ENCODE measurements around the gene OPCML.

OPCML gene

DNA sequence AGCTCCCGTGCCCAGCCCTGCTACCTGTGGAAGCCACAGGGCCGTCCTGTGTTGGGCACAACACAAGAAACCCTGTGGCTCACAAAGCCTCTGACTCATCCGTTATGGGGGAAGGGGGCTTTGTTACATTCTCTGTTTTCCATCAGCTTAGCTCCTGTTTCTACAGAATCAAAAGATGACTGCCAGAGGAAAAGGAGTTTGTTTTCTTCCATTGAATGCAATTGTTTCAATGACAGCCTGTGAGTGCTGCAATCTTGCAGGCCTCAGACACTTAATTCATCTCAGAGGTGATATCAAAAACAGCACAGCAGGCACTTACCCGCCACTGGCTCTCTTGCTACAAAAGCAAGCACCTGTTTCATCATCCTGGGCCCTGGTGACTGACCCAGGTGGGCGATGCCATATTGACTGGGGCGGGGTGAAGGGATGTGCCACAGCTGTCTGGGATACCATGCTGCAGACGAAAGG lies 194.3 kb downstream of the OPCML start:
- H3K4me1 ChIP-seq (ENCODE audit: control insufficient read depth, insufficient read depth, low read length), result no peaks in the 10 kb centered on the region
- H3K27ac ChIP-seq (ENCODE audit: low read length), result no peak overlapping the region
- no peak overlapping the region for H3K9ac ChIP-seq (ENCODE audit: low read length in 2 of 2)
- H3K9me3 ChIP-seq (ENCODE audit: control insufficient read depth in 2 of 2, low read length in 2 of 2), result peaks cover 2 to 5% of the 10 kb centered on the region in 2 donors
- no peaks in the 10 kb centered on the region for H3K36me3 ChIP-seq (ENCODE audit: control insufficient read depth in 2 of 2, insufficient read depth in 2 of 2, low read length in 2 of 2)
- H3K27me3 ChIP-seq (ENCODE audit: control insufficient read depth in 1 of 2, insufficient read depth in 2 of 2, low read length in 2 of 2), result no peaks in the 10 kb centered on the region
- no peak overlapping the region for H3K4me3 ChIP-seq (ENCODE audit: low read length in 2 of 2)

GRCh38 chr11:133337193-133337592 lies 195.1 kb downstream of the OPCML start:
- H3K9me3 ChIP-seq (ENCODE audit: control insufficient read depth in 2 of 2, low read length in 2 of 2), result peaks cover 2 to 5% of the 10 kb centered on the region in 2 donors
- H3K27me3 ChIP-seq (ENCODE audit: control insufficient read depth in 1 of 2, insufficient read depth in 2 of 2, low read length in 2 of 2), result no peaks in the 10 kb centered on the region
- H3K36me3 ChIP-seq (ENCODE audit: control insufficient read depth in 2 of 2, insufficient read depth in 2 of 2, low read length in 2 of 2), result no peaks in the 10 kb centered on the region
- no peaks in the 10 kb centered on the region for H3K4me1 ChIP-seq (ENCODE audit: control insufficient read depth, insufficient read depth, low read length)
- H3K4me3 ChIP-seq (ENCODE audit: low read length in 2 of 2), result no peak overlapping the region
- no peak overlapping the region for H3K9ac ChIP-seq (ENCODE audit: low read length in 2 of 2)
- no peak overlapping the region for H3K27ac ChIP-seq (ENCODE audit: low read length)

DNA sequence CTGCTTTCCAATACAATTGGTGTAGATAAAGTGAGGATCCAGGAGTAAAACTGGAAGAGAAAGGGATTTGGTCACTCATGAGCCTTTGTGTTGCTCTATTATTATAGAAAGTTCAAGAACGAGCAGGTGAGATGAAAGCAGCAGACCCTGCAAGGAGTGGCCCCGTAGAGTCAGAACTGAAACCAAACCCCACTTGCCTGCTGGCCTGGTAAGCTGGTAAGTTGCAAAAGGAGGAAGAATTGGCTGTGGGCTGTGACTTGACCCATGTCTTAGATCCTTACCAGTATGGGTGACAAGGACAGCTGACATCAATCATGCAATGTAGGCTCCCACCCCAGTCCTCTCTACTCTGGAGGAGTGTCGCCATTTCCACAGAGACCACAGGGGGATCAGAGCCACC lies 201.3 kb downstream of the OPCML start:
- no peaks in the 10 kb centered on the region for H3K4me1 ChIP-seq (ENCODE audit: control insufficient read depth, insufficient read depth, low read length)

GRCh38 chr11:133326849-133327248 lies 205.5 kb downstream of the OPCML start:
- Histone ChIP-seq H3K9me3 (ENCODE audit: control insufficient read depth in 2 of 2, low read length in 2 of 2) (no peaks in the 10 kb centered on the region), H3K36me3 (ENCODE audit: control insufficient read depth in 2 of 2, insufficient read depth in 2 of 2, low read length in 2 of 2) (no peaks in the 10 kb centered on the region), H3K27me3 (ENCODE audit: control insufficient read depth in 1 of 2, insufficient read depth in 2 of 2, low read length in 2 of 2) (peaks cover 2 to 4% of the 10 kb centered on the region in 2 donors), H3K4me3 (ENCODE audit: low read length in 2 of 2) (no peak overlapping the region), H3K27ac (ENCODE audit: low read length) (no peak overlapping the region), H3K4me1 (ENCODE audit: control insufficient read depth, insufficient read depth, low read length) (no peaks in the 10 kb centered on the region), H3K9ac (ENCODE audit: low read length in 2 of 2) (no peak overlapping the region)

More for the DNA sequence above, 201.3 kb downstream of the OPCML start:
- H3K9ac ChIP-seq (ENCODE audit: low read length in 2 of 2), result no peak overlapping the region
- peaks cover 0 to 3% of the 10 kb centered on the region in 2 donors for H3K9me3 ChIP-seq (ENCODE audit: control insufficient read depth in 2 of 2, low read length in 2 of 2)
- no peaks in the 10 kb centered on the region for H3K36me3 ChIP-seq (ENCODE audit: control insufficient read depth in 2 of 2, insufficient read depth in 2 of 2, low read length in 2 of 2)
- H3K27me3 ChIP-seq (ENCODE audit: control insufficient read depth in 1 of 2, insufficient read depth in 2 of 2, low read length in 2 of 2), result no peaks in the 10 kb centered on the region
- H3K27ac ChIP-seq (ENCODE audit: low read length), result no peak overlapping the region
- H3K4me3 ChIP-seq (ENCODE audit: low read length in 2 of 2), result no peak overlapping the region

GRCh38 chr11:133326332-133326731 lies 206.0 kb downstream of the OPCML start:
- Histone ChIP-seq H3K9ac (ENCODE audit: low read length in 2 of 2) (no peak overlapping the region), H3K27ac (ENCODE audit: low read length) (no peak overlapping the region), H3K36me3 (ENCODE audit: control insufficient read depth in 2 of 2, insufficient read depth in 2 of 2, low read length in 2 of 2) (no peaks in the 10 kb centered on the region), H3K27me3 (ENCODE audit: control insufficient read depth in 1 of 2, insufficient read depth in 2 of 2, low read length in 2 of 2) (peaks cover 2 to 4% of the 10 kb centered on the region in 2 donors), H3K4me3 (ENCODE audit: low read length in 2 of 2) (no peak overlapping the region), H3K9me3 (ENCODE audit: control insufficient read depth in 2 of 2, low read length in 2 of 2) (no peaks in the 10 kb centered on the region), H3K4me1 (ENCODE audit: control insufficient read depth, insufficient read depth, low read length) (no peaks in the 10 kb centered on the region)

DNA sequence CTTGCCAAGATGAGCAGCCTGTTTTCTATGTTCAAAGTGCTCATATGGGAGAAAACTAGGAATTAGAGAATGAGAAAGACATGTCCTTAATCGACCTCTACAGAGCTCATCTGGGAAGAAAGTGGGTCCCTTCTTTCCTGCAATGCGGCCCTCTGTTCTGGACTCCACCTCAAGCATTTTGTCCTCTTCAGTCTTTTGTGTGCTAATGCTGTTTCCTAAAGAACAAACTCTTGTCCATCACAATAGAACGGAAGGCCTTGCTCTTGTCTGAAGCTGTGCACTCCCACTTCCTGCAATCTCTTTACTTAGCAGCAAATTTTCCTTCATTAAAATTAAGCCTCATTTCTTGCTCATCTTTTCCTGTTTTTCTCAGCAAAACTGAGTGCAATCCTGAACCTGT lies 206.6 kb downstream of the OPCML start:
- H3K36me3 ChIP-seq (ENCODE audit: control insufficient read depth in 2 of 2, insufficient read depth in 2 of 2, low read length in 2 of 2), result no peaks in the 10 kb centered on the region
- no peaks in the 10 kb centered on the region for H3K9me3 ChIP-seq (ENCODE audit: control insufficient read depth in 2 of 2, low read length in 2 of 2)
- H3K27ac ChIP-seq (ENCODE audit: low read length), result no peak overlapping the region
- peaks cover 2 to 4% of the 10 kb centered on the region in 2 donors for H3K27me3 ChIP-seq (ENCODE audit: control insufficient read depth in 1 of 2, insufficient read depth in 2 of 2, low read length in 2 of 2)
- H3K4me3 ChIP-seq (ENCODE audit: low read length in 2 of 2), result no peak overlapping the region
- H3K4me1 ChIP-seq (ENCODE audit: control insufficient read depth, insufficient read depth, low read length), result no peaks in the 10 kb centered on the region
- no peak overlapping the region for H3K9ac ChIP-seq (ENCODE audit: low read length in 2 of 2)

DNA sequence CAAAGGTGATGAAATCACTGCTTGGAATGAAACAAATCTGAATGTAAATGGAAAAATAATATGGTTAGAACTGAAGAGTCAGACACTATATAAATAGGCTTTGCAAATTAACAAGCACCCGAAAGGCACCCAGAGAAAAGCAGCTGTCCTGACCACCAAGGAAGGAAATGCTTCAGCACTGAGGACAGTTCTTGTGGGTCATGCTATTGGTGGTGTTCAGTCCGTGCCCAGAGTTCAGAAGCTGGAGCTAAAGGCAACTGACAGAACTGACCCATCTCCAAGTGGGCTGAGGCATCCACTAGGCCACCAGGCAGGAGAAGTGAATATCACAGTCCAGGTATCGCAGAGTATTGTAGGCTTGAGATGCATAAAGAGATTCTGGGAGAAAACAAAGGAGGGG lies 208.9 kb downstream of the OPCML start:
- no peak overlapping the region for H3K9ac ChIP-seq (ENCODE audit: low read length in 2 of 2)
- no peak overlapping the region for H3K4me3 ChIP-seq (ENCODE audit: low read length in 2 of 2)
- H3K36me3 ChIP-seq (ENCODE audit: control insufficient read depth in 2 of 2, insufficient read depth in 2 of 2, low read length in 2 of 2), result no peaks in the 10 kb centered on the region
- peaks cover 2 to 4% of the 10 kb centered on the region in 2 donors for H3K27me3 ChIP-seq (ENCODE audit: control insufficient read depth in 1 of 2, insufficient read depth in 2 of 2, low read length in 2 of 2)
- no peaks in the 10 kb centered on the region for H3K9me3 ChIP-seq (ENCODE audit: control insufficient read depth in 2 of 2, low read length in 2 of 2)
- no peak overlapping the region for H3K27ac ChIP-seq (ENCODE audit: low read length)
- no peaks in the 10 kb centered on the region for H3K4me1 ChIP-seq (ENCODE audit: control insufficient read depth, insufficient read depth, low read length)

- Histone ChIP-seq H3K9me3 (ENCODE audit: control insufficient read depth in 2 of 2, low read length in 2 of 2) (no peaks in the 10 kb centered on the region), H3K36me3 (ENCODE audit: control insufficient read depth in 2 of 2, insufficient read depth in 2 of 2, low read length in 2 of 2) (no peaks in the 10 kb centered on the region), H3K27ac (ENCODE audit: low read length) (no peak overlapping the region), H3K4me1 (ENCODE audit: control insufficient read depth, insufficient read depth, low read length) (no peaks in the 10 kb centered on the region), H3K27me3 (ENCODE audit: control insufficient read depth in 1 of 2, insufficient read depth in 2 of 2, low read length in 2 of 2) (peaks cover 0 to 4% of the 10 kb centered on the region in 2 donors), H3K9ac (ENCODE audit: low read length in 2 of 2) (no peak overlapping the region), H3K4me3 (ENCODE audit: low read length in 2 of 2) (no peak overlapping the region)
Measured at GRCh38 chr11:133318221-133318620, 214.1 kb downstream of the OPCML start.

GRCh38 chr11:133311230-133311629 lies 221.1 kb downstream of the OPCML start:
- Histone ChIP-seq H3K27ac (ENCODE audit: low read length) (no peak overlapping the region), H3K9ac (ENCODE audit: low read length in 2 of 2) (no peak overlapping the region), H3K27me3 (ENCODE audit: control insufficient read depth in 1 of 2, insufficient read depth in 2 of 2, low read length in 2 of 2) (no peaks in the 10 kb centered on the region), H3K36me3 (ENCODE audit: control insufficient read depth in 2 of 2, insufficient read depth in 2 of 2, low read length in 2 of 2) (no peaks in the 10 kb centered on the region), H3K4me1 (ENCODE audit: control insufficient read depth, insufficient read depth, low read length) (no peaks in the 10 kb centered on the region), H3K9me3 (ENCODE audit: control insufficient read depth in 2 of 2, low read length in 2 of 2) (no peaks in the 10 kb centered on the region), H3K4me3 (ENCODE audit: low read length in 2 of 2) (no peak overlapping the region)

DNA sequence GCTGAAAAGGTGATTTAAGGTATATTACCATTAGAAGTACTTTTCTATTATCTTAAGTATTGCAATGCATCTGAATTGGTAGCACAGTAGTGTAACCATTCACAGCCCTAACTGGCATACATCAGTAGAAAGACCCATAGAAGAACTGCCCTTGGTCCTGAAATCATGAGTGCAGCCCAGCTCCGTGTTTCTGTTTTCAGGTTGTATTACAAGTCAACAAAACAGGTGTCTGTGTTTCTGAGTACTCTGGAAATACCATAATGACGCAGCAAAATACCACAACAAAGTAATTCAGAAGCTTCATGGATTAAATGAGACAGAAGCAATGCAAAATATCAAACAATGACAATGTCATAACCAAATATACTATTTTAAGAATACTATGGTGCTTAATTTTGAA lies 226.3 kb downstream of the OPCML start:
- H3K27ac ChIP-seq (ENCODE audit: low read length), result no peak overlapping the region
- no peak overlapping the region for H3K4me3 ChIP-seq (ENCODE audit: low read length in 2 of 2)
- no peaks in the 10 kb centered on the region for H3K36me3 ChIP-seq (ENCODE audit: control insufficient read depth in 2 of 2, insufficient read depth in 2 of 2, low read length in 2 of 2)
- no peaks in the 10 kb centered on the region for H3K4me1 ChIP-seq (ENCODE audit: control insufficient read depth, insufficient read depth, low read length)
- no peaks in the 10 kb centered on the region for H3K27me3 ChIP-seq (ENCODE audit: control insufficient read depth in 1 of 2, insufficient read depth in 2 of 2, low read length in 2 of 2)
- H3K9me3 ChIP-seq (ENCODE audit: control insufficient read depth in 2 of 2, low read length in 2 of 2), result no peaks in the 10 kb centered on the region
- no peak overlapping the region for H3K9ac ChIP-seq (ENCODE audit: low read length in 2 of 2)

- Histone ChIP-seq H3K9me3 (ENCODE audit: control insufficient read depth in 2 of 2, low read length in 2 of 2) (no peaks in the 10 kb centered on the region), H3K36me3 (ENCODE audit: control insufficient read depth in 2 of 2, insufficient read depth in 2 of 2, low read length in 2 of 2) (no peaks in the 10 kb centered on the region), H3K27me3 (ENCODE audit: control insufficient read depth in 1 of 2, insufficient read depth in 2 of 2, low read length in 2 of 2) (no peaks in the 10 kb centered on the region), H3K9ac (ENCODE audit: low read length in 2 of 2) (no peak overlapping the region), H3K4me1 (ENCODE audit: control insufficient read depth, insufficient read depth, low read length) (no peaks in the 10 kb centered on the region), H3K4me3 (ENCODE audit: low read length in 2 of 2) (no peak overlapping the region), H3K27ac (ENCODE audit: low read length) (no peak overlapping the region)
Measured at GRCh38 chr11:133305208-133305956, 226.9 kb downstream of the OPCML start.

All from stomach smooth muscle (tissue), 2 donors.